Measurements from ENCODE around the gene BIRC3.

Gene BIRC3

DNA sequence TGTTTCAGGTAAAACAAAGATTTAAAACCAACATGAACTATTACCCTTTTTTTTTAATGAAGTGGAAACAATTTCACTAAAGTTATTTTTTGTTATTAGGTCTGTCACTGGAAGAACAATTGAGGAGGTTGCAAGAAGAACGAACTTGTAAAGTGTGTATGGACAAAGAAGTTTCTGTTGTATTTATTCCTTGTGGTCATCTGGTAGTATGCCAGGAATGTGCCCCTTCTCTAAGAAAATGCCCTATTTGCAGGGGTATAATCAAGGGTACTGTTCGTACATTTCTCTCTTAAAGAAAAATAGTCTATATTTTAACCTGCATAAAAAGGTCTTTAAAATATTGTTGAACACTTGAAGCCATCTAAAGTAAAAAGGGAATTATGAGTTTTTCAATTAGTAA, 60.6 kb downstream of the BIRC3 start:
- TF ChIP-seq, protein P1, sequence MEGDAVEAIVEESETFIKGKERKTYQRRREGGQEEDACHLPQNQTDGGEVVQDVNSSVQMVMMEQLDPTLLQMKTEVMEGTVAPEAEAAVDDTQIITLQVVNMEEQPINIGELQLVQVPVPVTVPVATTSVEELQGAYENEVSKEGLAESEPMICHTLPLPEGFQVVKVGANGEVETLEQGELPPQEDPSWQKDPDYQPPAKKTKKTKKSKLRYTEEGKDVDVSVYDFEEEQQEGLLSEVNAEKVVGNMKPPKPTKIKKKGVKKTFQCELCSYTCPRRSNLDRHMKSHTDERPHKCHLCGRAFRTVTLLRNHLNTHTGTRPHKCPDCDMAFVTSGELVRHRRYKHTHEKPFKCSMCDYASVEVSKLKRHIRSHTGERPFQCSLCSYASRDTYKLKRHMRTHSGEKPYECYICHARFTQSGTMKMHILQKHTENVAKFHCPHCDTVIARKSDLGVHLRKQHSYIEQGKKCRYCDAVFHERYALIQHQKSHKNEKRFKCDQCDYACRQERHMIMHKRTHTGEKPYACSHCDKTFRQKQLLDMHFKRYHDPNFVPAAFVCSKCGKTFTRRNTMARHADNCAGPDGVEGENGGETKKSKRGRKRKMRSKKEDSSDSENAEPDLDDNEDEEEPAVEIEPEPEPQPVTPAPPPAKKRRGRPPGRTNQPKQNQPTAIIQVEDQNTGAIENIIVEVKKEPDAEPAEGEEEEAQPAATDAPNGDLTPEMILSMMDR (conservative IDR thresholded peaks at IDR 0.05), result no peak

DNA sequence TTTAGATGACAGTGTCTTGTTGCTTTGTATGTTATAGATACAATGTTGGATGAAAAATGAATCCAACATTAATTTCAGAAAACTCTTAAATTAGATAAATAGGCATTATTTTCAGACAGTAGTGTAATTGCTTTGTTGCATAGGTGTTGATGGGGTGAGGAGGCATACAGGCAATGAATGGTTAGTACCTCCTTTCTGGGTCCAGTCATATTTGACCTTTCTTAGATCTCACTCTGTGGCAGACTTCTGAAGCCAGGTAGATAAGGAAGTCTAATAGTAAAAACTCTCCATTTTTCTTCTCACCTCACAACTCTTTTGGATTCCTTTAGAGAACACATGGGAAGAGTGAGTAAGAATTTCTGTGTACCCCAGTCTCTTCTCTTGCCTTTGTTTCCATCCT, 61.5 kb downstream of the BIRC3 start:
- no peak overlapping the region for H3K27ac ChIP-seq
- TF ChIP-seq, protein P1 (conservative IDR thresholded peaks at IDR 0.05), result no peak

More for the DNA sequence above, 60.6 kb downstream of the BIRC3 start:
- no peak overlapping the region for H3K27ac ChIP-seq

DNA sequence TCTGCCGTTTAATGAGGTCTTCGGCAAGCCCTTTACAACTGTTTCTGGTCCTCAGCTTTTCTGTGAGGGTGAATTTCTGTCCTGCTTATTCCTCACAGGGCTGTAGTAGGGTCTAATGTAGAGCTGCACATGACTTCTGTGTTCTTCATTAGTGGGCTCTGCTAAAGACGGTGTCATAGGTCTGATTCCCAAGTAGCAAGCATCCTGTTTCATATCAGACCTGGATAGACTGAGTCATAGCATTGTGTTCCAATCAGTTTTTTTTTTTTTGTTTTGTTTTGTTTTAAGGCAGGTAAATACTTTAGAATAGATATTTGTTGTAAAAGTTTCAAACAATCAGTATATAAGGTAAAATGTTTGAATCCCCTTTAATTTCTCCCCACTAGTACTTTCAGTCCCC, 65.1 kb downstream of the BIRC3 start:
- TF ChIP-seq, protein P1 (conservative IDR thresholded peaks at IDR 0.05), result no peak
- no peak overlapping the region for H3K27ac ChIP-seq

DNA sequence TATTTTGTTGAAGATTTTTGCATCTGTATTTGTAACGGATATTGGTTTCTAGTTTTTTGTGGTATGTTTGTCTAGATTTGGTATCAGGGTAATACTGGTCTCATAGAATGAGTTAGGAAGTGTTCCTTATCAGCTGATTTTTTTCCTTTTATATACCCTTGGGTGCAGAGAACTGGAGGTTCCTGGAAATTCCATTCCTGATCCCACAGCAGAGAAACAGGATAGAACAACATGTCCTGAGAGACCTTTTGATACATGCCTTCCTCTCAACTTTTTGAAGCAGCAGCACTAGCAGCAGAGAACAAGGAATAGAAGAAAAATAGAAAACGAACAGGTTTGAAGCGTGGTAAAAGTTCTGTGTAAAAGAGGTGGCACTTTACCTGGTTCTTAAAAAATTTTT, 66.6 kb downstream of the BIRC3 start:
- no peak overlapping the region for H3K27ac ChIP-seq
- TF ChIP-seq, protein P1 (conservative IDR thresholded peaks at IDR 0.05), result no peak

DNA sequence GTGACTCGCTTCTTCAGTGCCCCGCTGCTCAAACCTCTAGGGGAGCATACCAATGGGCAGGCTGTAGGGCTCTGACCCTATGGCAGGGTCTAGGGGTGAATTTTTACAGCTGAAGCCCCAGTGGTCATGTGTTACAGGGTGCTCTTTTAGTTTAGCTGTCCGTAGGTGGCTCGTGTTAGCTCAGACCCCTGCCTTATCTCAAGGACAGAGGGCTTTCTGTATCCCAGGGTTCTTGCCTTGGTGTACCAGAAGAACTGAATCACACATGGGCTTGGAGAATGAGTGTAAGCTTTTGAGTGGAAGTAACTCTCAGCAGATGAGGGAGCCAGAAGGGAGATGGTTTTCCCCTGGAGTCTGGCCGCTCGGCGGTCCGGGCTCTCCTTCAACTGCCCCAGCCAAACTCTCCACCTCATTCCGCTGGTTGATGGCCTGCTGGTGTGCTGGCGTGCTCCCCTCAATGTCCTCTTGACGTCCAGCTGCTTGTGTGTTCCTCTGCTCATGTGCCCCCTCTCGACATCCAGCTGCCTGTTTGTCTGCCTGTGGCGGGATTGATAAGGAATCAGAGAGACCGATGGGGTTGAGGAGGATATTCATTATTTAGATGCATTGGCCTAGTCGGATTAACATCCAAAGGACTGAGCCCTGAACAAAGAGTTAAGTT, 67.3 kb downstream of the BIRC3 start:
- H3K27ac ChIP-seq, result no peak overlapping the region
- TF ChIP-seq, protein P1 (conservative IDR thresholded peaks at IDR 0.05), result no peak

DNA sequence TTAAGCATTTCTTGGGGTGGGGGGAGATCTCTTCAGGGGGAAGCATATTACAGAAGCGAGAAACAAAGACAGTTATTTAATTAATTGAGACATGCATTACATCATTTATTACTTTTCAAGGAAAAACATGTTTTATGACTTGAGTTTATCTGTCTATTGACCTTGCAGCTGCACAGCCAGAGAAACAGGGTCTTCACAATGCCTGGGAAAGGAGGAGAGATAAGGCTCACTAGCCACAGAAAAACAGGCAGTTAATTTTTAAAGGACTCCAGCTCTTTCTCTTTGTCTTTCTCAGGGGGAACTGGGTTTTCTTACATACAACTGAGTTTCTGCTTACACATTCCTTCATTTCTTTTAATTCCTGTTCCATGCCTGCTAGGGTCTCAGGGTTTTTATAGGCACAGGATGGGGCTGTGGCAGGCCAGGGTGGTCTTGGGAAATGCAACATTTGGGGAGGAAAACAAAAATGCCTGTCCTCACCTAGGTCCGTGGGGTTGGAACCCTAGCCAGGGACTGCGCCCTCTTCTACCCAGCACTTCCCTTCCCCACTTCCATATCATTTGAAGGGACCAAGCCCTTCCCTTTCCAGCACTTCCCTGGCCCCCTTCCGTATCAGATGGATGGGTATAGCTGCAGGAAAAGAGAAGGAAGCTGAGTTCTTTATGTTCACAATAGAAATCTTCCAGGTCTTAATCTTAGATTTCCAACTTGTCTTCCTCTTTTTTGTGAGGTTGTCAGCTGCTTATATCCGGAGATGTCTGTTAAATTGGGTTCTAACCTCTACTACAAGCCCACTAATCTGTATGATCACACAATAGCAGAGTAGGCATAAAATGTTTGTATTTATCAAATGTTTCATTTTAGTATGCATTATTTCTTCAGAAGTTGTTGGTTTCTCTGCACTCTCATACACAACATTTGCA, 68.1 kb downstream of the BIRC3 start:
- H3K27ac ChIP-seq, result no peak overlapping the region
- TF ChIP-seq, protein P1 (conservative IDR thresholded peaks at IDR 0.05), result no peak

DNA sequence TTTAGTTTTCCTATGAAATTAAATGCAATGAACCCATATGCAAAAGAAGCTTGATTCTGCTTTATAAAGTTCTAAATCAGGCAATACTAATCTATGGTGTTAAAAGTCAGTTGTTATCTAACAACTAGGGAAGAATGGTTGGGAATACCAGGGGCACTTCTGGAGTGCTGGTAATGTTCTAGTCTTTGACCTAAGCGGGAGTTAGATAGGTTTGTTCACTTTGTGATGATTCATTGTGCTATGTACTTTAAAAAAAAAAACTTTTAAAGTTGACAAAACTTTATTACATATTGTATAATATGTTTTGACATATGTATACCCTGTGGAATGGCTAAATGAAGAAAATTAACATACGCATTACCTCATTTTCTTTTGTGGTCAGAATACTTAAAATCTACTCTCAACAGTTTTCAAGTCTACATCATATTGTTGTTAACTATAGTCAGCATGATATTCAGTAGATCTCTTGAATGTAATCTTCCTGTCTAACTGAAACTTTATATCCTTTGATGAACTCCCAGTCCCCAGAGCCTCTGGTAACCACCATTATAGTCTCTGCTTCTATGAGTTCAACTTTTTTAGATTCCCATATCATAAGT, 69.0 kb downstream of the BIRC3 start:
- H3K27ac ChIP-seq, result no peak overlapping the region
- TF ChIP-seq, protein P1 (conservative IDR thresholded peaks at IDR 0.05), result no peak
